Measurements from ENCODE around the gene IMPA2.
A peak's percentile ranks its signal among the peaks of the same experiment; 100 is the strongest.
"Not testable (repeated sequence)": the region's sequence is repeated elsewhere in the genome, so short reads cannot be mapped to it uniquely, and the experiment has no call there.

Gene IMPA2

GRCh38 chr18:12030670-12031069, 49.4 kb downstream of the IMPA2 start:
- FAIRE-seq, result no peak

- no peak for FAIRE-seq
Observed at GRCh38 chr18:12031181-12031580, 49.9 kb downstream of the IMPA2 start.

DNA sequence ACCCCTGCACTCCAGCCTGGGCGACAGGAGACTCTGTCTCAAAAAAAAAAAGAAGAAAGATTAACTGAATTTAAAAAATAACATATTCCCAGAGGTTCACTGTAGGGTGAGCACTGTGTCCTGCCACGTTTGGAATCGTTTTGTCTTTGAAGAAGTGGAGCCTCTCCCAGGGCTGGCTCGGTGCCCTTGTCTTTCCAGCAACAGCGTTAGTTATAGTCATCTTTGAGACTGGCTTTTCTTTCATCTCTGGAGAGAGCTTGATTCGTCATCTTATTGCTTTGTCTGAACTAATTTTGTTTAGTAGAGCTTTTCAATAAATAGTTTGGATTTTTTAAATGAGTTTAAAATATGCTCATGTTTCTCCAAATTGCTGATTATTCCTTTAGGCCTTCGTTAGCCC, 50.5 kb downstream of the IMPA2 start:
- peak; percentile 41 for FAIRE-seq

DNA sequence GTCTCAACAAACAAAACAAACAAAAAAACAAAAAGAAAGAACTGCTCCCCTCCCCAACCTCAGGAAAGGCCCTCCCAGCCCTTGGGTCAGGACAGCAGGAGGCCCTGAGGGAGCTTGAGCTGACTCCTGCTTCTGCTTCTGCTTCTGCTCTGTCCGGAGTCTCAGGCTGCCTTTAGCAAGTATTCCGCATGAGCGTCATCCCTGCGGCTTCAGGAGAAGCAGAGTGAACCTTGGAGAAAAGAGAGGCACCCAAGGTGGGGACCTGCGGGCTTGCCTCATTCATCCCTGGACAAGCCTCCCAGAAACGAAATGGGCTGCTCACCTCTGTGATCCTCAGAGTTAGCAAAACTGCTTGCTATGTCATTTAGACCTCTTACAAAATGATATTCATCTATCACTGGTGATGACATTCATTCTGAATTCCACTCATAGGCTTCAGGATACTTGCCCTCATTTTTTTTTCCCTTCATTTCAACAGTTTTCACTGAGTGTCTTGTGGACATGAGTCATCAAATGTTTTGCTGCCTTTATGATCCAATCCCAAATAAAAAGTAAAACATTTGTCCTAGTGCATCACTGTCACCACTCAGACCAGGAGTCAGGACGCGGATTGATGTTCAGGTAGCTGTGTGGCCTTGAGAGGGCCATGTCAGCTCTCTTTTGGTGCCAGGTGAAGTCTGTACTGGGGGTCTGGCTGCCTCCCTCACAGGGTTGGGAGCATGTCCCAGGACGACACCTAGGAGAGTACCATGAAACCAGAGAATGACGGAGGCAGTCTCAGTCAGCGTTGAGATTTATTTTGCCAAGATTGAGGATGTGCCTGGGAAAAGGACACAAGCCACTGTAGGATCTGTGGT, 51.7 kb downstream of the IMPA2 start:
- FAIRE-seq, result no peak

GRCh38 chr18:12033643-12034025, 52.3 kb downstream of the IMPA2 start:
- no peak for FAIRE-seq

GRCh38 chr18:12034241-12035100, 53.2 kb downstream of the IMPA2 start:
- FAIRE-seq, result no peak

- FAIRE-seq, result no peak
Observed at GRCh38 chr18:12035481-12035880, 54.2 kb downstream of the IMPA2 start.

GRCh38 chr18:12036201-12036751, 55.0 kb downstream of the IMPA2 start:
- no peak for FAIRE-seq

GRCh38 chr18:12038082-12038638, 56.9 kb downstream of the IMPA2 start:
- no peak for FAIRE-seq

DNA sequence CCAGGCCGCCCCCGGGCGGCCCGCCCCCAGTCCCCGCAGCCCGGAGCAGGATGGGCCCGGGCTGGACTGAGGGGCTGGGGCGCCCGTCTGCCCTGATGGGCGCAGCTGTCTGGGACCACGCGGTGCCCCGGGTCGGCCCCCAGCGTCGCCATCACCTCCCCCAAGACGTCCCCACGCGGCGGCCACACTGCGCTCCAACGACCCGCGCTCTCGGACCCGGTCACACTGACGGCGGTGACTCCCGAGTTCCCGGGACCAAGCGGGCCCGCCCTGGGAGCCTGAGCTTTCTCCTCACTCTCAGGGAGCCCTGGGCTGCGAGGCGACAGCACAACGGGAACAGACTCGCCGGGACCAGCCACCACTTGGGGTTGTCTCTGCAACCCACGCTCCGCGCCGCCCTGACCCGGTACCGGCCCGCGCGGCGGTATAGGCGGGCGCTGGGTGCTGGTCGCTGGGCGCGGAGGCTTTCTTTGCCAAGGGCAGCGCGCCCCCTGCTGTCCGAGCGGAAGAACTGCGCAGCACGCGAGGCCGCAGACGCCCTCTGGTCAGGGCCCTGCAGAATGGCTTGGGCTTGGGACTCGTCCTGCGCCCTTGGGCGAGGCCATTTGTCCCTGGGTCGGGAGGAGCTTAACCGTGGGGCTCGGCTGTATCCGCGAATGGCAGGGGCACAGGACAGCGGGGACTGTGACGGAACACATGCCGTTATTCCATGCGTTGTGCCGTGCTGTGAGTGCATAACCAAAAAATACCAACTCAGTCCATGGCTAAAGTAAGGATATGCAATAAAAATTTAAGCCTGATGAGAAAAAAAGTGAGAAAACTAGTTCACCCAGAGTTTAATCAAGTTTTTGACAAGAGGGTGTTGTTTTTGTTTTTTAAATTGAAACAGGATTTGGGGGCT, 57.6 kb downstream of the IMPA2 start:
- no peak for FAIRE-seq

- not testable (repeated sequence) for FAIRE-seq
Observed at GRCh38 chr18:12039540-12039930, 58.2 kb downstream of the IMPA2 start.

- FAIRE-seq, result no peak
Observed at GRCh38 chr18:12041561-12041960, 60.3 kb downstream of the IMPA2 start.

- FAIRE-seq, result no peak
Observed at GRCh38 chr18:12043811-12044210, 62.5 kb downstream of the IMPA2 start.

DNA sequence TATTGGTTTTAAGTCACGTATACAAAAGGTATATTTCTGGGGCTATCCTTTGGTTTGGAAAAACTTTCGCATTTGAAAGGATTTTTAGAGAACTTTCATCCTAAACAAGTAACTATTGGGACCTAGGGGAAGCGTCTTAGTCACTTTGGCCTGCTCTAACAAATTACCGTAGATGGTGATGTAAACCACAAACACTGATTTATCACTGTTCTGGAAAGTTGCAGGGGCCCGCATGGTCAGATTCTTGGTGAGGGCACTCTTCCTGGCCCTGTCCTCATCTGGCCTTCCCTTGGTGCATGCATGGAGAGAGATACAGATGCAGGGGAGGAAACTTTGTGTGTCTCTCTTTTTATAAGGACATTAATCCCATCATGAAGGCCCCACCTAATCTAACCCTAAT, 63.3 kb downstream of the IMPA2 start:
- no peak for FAIRE-seq

- no peak for FAIRE-seq
Observed at GRCh38 chr18:12046046-12046750, 64.9 kb downstream of the IMPA2 start.

- FAIRE-seq, result no peak
Observed at GRCh38 chr18:12046751-12047335, 65.5 kb downstream of the IMPA2 start.

DNA sequence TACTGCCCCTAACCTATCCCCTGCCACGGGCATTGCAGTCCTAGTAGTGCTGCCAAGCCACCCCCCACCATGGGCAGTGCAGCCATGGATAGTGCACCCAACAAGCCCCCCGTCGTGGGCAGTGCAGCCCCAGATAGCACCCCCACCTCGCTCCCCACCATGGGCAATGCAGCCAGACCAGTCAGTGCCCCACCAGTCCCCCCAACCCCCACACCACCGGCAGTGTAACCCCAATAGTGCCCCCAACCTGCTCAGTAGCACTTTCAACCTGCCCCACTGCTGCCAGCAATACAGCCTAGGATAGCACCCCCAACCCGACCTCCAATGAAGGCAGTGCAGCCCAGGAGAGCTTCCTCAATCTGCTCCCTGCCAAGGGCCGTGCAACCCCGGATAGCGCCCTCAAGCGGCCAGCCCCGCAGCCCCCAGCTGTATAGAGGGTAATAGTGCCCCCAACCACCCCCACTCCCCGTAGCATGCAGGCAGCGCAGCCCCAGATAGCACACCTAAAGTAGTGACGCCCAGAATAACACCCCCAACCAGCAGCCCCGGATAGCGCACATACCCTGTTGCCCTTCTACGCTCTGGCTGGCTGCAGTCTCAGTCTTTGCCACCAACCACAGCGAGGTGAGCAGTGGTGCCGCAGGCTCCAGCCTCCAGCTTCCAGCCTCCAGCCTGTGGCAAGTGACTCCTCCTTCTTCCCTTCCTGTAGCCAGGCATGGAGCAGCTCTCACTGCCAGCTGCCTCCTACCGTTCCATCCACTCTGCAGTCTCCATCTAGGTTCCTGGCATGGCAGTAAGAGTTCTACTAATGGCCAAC, 66.9 kb downstream of the IMPA2 start:
- FAIRE-seq, result no peak

DNA sequence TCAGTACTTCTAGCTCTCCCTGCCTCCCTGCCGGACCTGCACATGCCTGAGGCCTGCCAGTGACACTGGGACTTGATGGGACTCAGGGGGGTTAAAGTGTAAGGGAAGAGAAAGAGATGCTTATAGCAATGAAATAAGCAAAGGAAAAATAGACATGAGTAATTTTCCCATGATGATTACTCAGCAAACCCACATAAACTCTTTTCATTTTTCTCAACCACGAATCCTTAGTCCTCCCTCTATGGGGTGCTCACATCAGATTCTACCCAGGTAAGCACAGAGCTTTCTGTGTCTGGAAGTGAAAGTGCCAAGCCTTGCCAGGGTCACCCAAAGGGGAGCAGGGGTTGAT, 67.5 kb downstream of the IMPA2 start:
- FAIRE-seq, result no peak

DNA sequence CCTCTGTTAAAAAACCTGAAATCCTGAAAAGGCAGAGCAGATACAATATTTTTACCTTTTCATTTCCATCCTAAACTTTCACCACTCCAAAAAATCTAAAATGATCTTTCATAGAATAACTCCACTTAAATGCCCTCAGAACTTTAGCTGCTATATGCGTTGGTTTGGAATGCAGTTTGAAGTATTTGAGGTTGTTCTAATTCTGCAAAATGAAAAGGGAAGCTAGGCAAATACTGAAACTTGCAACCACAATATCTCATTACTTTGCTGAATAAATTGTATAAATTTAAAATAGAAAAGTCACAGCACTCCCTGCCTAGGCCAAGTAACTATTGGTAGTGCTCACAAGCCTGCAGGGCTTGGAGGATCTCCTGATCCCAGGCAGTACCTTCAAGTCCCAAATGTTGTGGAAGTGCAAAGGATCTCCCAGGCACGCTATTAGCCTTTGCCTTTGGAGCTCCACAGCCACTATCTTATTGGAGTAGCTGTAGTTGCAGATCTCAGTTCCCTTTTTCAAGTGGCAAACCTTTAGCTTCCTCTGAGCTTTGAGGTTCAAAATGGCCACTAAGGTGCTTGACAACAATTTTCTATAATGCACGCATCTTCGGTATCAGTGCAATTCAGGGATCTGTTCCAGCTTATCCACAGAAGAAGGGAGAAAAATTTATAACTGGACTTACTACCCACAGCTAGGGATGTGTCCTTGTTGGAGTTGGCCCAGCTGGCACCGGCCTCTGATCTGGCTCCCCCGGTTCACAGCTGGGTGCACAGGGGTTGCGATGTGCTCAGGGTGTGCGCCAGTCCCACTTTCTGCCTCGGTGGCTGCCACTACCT, 68.9 kb downstream of the IMPA2 start:
- FAIRE-seq, result no peak

Measured in endometrium (tissue), 2 donors.